ENCODE data around the gene NECTIN4. TPM values are rescaled to one million over a fixed set of nuclear protein-coding genes. Genes with fewer than 3 reads are reported as not detected.

The NECTIN4 gene
- not detected in 2 replicates for total RNA-seq

DNA sequence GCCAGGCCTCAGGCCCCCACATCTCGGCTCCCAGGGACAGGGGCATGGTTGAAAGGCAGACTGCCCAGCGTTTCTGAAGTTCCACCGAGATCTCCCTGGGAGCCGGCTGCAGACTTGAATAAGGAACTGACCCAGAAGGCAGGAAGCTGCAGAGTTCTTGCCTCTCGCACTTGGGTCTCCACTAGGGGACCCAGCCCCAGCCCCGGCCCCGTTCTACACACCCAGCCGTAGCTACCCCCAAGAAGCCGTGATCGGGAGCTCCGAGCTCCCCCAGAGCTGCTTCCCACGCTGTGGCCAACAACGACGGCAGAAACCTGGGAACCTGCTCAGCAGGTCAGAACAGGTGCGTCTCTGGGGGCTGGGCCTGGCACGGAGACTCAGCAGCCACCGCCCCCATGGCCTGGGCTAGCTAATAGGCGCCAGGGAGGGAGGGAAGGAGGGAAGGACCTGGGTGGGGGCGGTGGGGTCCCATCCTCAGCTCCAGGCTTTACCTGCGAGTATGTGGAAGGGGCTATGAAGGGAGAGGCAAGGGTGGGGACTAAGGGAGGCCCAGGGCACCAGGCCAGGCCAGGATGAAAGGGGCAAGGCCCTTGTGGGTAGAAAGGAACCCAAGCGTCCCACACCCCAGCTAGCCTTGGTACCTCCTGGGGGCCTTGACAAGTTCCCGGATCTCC, at the start of gene NECTIN4:
Gene NECTIN4, minus strand, starts transcription at position 308 of the 674 bp plus-strand sequence. Its CDS starts 262 bp downstream, at position 46.
- no peak for DNase-seq
- ATAC-seq (ENCODE audit: low read depth) = no peak
- intact Hi-C loops (cut with micrococcal nuclease) = no loop called here
- H3K4me1 Mint-ChIP-seq = peaks cover 1% of the 10 kb centered on the region
- no peak within 1 kb of the TSS for H3K27ac Mint-ChIP-seq
- H3K36me3 Mint-ChIP-seq (ENCODE audit: low read depth) = no peaks in the 10 kb centered on the region
- H3K27me3 Mint-ChIP-seq = peaks cover 2% of the 10 kb centered on the region
- no peaks in the 10 kb centered on the region for H3K9me3 Mint-ChIP-seq
- no peak within 1 kb of the TSS for H3K4me3 Mint-ChIP-seq
- CTCF ChIA-PET = interaction anchor here (1.1 kb wide), 1 partner anchor 292 kb away, joined by 3 read pairs; no protein-coding TSS in a partner anchor
- TF ChIP-seq, protein P1, sequence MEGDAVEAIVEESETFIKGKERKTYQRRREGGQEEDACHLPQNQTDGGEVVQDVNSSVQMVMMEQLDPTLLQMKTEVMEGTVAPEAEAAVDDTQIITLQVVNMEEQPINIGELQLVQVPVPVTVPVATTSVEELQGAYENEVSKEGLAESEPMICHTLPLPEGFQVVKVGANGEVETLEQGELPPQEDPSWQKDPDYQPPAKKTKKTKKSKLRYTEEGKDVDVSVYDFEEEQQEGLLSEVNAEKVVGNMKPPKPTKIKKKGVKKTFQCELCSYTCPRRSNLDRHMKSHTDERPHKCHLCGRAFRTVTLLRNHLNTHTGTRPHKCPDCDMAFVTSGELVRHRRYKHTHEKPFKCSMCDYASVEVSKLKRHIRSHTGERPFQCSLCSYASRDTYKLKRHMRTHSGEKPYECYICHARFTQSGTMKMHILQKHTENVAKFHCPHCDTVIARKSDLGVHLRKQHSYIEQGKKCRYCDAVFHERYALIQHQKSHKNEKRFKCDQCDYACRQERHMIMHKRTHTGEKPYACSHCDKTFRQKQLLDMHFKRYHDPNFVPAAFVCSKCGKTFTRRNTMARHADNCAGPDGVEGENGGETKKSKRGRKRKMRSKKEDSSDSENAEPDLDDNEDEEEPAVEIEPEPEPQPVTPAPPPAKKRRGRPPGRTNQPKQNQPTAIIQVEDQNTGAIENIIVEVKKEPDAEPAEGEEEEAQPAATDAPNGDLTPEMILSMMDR (IDR thresholded peaks at IDR 0.05) = no peak
- POLR2A ChIA-PET = interaction anchor here (0.5 kb wide), 1 partner anchor 300 kb away, joined by 5 read pairs; no protein-coding TSS in a partner anchor

DNA sequence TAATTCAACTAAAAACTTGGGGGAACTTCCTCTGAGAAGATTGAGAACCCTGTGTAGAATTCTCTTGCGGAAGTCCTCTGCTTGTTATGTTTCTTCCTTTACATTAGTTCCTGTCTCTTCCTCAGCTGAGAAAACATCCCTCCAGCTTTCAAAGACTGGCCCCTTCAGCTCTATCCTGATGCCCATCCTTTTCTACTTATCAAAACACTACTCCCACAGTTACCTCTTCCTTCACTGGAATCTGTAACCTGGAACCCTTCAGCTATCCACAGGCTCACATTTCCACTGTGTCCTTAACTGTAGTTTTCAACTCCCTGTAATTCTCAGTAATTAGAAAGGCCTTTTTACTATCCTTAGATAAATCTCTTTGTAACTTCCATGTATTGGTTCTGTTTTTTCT, 49.1 kb upstream of the NECTIN4 start:
- Mint-ChIP-seq H3K4me1 (peaks cover 4% of the 10 kb centered on the region), H3K36me3 (ENCODE audit: low read depth) (peaks cover 4% of the 10 kb centered on the region), H3K4me3 (no peak overlapping the region), H3K27me3 (no peaks in the 10 kb centered on the region), H3K9me3 (no peaks in the 10 kb centered on the region), H3K27ac (no peak overlapping the region)
- no peak for DNase-seq
- intact Hi-C loops (cut with micrococcal nuclease) = no loop called here
- TF ChIP-seq, protein P1 (IDR thresholded peaks at IDR 0.05) = no peak
- ATAC-seq (ENCODE audit: low read depth) = no peak
- ChIA-PET CTCF (interaction anchor here (1.0 to 5.4 kb wide), 11 partner anchors 17 to 302 kb away, joined by 3 to 37 read pairs (median 4); partner anchors contain the start of genes ITLN2, NIT1 and PFDN2), POLR2A (interaction anchor here (0.6 to 1.2 kb wide), 4 partner anchors 9 to 89 kb away, joined by 3 to 5 read pairs (median 4); partner anchors contain the start of genes KLHDC9, NIT1 and PFDN2)

DNA sequence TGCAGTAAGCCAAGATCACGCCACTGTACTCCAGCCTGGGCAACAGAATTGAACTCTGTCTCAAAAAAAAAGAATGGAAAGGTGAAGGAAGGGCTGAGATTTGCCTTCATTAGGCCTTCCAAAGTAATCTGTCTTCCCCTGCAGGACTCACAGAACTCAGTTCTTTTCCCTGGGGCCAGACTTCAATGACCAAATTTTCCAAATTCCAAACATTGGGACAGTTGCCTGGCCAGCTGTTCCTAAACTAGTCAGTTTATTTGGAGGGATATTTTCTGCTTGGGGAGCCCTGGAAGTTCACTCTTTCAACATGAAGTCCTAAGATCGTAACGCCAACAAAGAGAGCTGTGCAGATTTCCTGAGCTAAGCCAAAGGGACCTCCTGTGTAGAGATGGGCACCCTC, 48.5 kb upstream of the NECTIN4 start:
- TF ChIP-seq, protein P1 (IDR thresholded peaks at IDR 0.05) = no peak
- peaks cover 4% of the 10 kb centered on the region for H3K4me1 Mint-ChIP-seq
- H3K9me3 Mint-ChIP-seq = no peaks in the 10 kb centered on the region
- H3K27me3 Mint-ChIP-seq = no peaks in the 10 kb centered on the region
- ATAC-seq (ENCODE audit: low read depth) (no peak), DNase-seq (no peak)
- no peak overlapping the region for H3K4me3 Mint-ChIP-seq
- peaks cover 4% of the 10 kb centered on the region for H3K36me3 Mint-ChIP-seq (ENCODE audit: low read depth)
- ChIA-PET POLR2A (interaction anchor here (0.8 to 1.2 kb wide), 3 partner anchors 20 to 89 kb away, joined by 3 to 5 read pairs (median 4); partner anchors contain the start of genes KLHDC9, NIT1 and PFDN2), CTCF (interaction anchor here (1.0 to 5.4 kb wide), 9 partner anchors 16 to 301 kb away, joined by 3 to 37 read pairs (median 4); partner anchors contain the start of gene ITLN2)
- H3K27ac Mint-ChIP-seq = no peak overlapping the region
- intact Hi-C loops (cut with micrococcal nuclease) = no loop called here

DNA sequence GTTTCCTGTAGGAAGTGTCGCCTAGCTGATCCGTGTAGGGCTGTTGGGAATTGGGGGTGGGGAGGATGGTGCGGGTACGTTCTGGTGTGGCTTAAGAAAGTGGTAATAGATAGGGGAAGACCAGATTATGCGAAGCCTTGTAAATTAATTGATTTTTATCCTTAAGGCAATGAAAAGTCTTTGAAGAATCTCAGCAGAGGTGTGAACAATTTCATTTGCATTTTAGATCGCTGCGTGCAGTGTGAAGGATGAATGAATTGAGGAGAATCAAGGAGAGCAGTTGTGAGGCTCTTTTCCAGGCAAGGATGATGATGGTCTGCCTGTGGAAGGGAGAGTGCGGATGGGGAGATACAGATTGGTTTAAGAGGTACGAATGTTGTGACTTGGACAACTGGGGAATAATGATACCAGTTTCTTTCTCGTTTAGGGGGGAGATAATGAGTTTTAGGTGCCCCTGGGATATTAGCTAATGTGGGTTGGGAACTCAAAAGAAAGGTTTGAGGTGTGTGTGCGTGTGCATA, 43.9 kb upstream of the NECTIN4 start:
- Mint-ChIP-seq H3K27ac (no peak overlapping the region), H3K27me3 (no peaks in the 10 kb centered on the region), H3K9me3 (no peaks in the 10 kb centered on the region), H3K4me3 (no peak overlapping the region), H3K36me3 (ENCODE audit: low read depth) (peaks cover 27% of the 10 kb centered on the region), H3K4me1 (peaks cover 28% of the 10 kb centered on the region)
- no peak for DNase-seq
- TF ChIP-seq, protein P1 (IDR thresholded peaks at IDR 0.05) = no peak
- intact Hi-C loops (cut with micrococcal nuclease) = loop anchor here (2.0 kb wide), 1 partner anchor 296 kb away; no protein-coding TSS in a partner anchor
- CTCF ChIA-PET = interaction anchor here (0.7 to 2.4 kb wide), 6 partner anchors 16 to 381 kb away, joined by 3 to 7 read pairs (median 5); partner anchors contain the start of genes NIT1 and PFDN2
- POLR2A ChIA-PET = interaction anchor here (0.7 to 3.5 kb wide), 22 partner anchors 9 to 733 kb away, joined by 3 to 41 read pairs (median 5); partner anchors contain the start of genes ARHGAP30, B4GALT3, KLHDC9 and NDUFS2
- ATAC-seq (ENCODE audit: low read depth) = peak; percentile 3
